Omental fat pad (tissue), 4 donors: ENCODE results near the gene TBC1D21. TPM values are rescaled to one million over a fixed set of nuclear protein-coding genes. Genes with fewer than 3 reads are reported as not detected.

Experiments used
- ATAC-seq: fragments of 150-250 bp; one replicate; pipeline ENCODE4 v1.9.1; 2016; ENCODE audit warnings: mild to moderate bottlenecking, moderate library complexity; ENCODE audit not compliant: low FRiP score
- DNase-seq: peaks from one replicate; pipeline ENCODE4 v3.0.0-alpha.2; 2019; ENCODE audit warnings: low spot score
- total RNA-seq, 4 donors: library from RNA; depleted of rRNA; stranded (reverse); fragments of >200 nt; gene quantifications; one replicate each; pipeline ENCODE4 v1.1.0, GENCODE V29; 2016
- TF ChIP-seq, protein P1 (sequence below), 3 donors: fragments of 450-650 bp; IDR thresholded peaks; one replicate each; pipeline ENCODE4 v1.5.1; 2016 to 2017; ENCODE audit warnings: antibody characterized with exemption in 3 of 3, mild to moderate bottlenecking in 3 of 3, moderate library complexity in 2 of 3

Gene TBC1D21
- total RNA-seq, 4 donors from 2014 or later = not detected

- TF ChIP-seq, protein P1, sequence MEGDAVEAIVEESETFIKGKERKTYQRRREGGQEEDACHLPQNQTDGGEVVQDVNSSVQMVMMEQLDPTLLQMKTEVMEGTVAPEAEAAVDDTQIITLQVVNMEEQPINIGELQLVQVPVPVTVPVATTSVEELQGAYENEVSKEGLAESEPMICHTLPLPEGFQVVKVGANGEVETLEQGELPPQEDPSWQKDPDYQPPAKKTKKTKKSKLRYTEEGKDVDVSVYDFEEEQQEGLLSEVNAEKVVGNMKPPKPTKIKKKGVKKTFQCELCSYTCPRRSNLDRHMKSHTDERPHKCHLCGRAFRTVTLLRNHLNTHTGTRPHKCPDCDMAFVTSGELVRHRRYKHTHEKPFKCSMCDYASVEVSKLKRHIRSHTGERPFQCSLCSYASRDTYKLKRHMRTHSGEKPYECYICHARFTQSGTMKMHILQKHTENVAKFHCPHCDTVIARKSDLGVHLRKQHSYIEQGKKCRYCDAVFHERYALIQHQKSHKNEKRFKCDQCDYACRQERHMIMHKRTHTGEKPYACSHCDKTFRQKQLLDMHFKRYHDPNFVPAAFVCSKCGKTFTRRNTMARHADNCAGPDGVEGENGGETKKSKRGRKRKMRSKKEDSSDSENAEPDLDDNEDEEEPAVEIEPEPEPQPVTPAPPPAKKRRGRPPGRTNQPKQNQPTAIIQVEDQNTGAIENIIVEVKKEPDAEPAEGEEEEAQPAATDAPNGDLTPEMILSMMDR (IDR thresholded peaks at IDR 0.05) = no peak
- ATAC-seq (no peak), DNase-seq (no peak)
These were observed 11.1 kb upstream of the TBC1D21 start for GRCh38 chr15:73862276-73862675.

DNA sequence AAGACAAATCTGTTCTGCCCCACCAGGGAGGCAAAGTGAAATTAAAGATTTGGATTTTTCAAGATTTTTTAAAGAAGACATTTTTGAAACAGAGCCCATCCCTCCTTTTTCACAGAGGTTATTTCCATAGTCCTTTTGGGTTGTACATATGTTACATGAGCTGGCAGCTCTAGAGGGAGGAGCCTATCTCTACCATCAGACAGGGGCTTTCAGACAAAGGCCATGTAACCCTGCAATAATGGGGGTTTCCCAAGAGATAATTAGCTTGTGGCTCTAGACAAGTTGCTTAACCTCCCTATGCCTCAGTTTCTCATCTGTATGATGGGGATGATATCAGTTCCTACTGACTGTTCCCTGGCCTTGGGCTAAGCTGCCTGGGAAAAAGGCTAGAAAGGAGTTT lies 8.0 kb upstream of the TBC1D21 start:
- ATAC-seq (no peak), DNase-seq (no peak)
- TF ChIP-seq, protein P1 (IDR thresholded peaks at IDR 0.05) = no peak

DNA sequence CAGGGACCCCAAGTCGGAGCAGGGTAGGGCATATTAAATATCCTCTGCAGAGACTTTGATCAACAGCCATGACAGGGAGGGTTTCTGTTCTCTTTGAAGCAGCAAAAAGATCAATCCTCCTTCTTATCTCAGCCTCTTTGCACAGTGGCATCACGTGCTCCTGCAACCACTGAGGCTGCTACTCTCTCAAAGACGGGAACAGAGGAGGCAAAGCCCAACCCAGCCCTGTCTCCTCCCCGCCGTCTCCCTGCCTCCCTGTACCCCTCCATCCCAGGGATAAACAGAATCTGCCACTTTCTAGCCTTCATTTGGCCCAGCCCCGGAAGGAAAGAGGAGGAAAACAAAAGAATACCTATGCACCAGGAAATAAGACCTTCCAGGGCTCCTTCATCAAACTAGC lies 7.5 kb upstream of the TBC1D21 start:
- TF ChIP-seq, protein P1 (IDR thresholded peaks at IDR 0.05) = no peak
- DNase-seq = no peak
- no peak for ATAC-seq

DNA sequence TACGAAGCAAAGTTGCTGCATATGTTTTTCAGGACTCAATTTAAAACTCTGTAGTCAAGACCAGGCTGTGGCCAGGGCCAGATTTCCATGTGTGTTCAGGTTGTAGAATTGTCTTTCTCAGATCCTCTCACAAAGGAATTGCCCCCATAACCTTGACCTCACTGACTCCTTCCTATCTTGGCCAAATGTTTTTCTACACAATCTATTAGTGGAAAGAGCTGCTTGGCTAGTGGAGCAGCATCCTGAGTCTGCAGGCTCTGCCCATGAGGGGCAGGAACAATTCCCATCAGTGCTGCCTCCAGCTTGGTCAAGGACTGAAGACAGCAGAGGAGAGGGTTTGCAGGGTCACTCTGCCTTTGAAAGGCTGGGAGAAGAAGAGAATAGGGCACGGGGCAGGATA lies 6.9 kb upstream of the TBC1D21 start:
- ATAC-seq (no peak), DNase-seq (no peak)
- TF ChIP-seq, protein P1 (IDR thresholded peaks at IDR 0.05) = no peak

DNA sequence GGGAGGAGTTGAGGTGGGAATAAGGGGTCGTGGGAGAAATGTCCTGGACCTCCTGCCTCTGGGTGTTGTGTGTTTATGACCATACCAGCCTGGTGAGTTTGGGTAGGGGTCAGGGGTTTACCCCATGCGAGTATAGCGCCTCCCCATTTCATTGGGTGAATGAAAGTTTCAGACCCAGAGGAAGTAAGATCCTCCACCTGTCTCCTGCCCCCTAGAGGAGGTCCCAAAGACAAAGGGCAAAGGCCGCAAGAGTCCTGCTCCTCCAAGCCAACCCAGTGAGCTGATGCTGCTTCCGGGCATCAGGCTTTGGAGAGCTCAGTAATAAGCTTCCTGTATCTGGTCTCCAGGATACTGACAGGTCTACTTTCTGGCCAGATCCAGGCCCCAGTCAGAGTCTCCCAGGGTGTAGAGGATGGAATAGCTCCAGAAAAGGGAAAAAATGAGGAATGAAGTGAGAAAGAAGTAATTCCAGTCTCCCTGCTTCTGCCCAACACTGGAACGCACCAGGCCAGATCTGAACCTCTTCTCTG lies 6.4 kb upstream of the TBC1D21 start:
- ATAC-seq = no peak
- DNase-seq = no peak
- TF ChIP-seq, protein P1 (IDR thresholded peaks at IDR 0.05) = no peak

DNA sequence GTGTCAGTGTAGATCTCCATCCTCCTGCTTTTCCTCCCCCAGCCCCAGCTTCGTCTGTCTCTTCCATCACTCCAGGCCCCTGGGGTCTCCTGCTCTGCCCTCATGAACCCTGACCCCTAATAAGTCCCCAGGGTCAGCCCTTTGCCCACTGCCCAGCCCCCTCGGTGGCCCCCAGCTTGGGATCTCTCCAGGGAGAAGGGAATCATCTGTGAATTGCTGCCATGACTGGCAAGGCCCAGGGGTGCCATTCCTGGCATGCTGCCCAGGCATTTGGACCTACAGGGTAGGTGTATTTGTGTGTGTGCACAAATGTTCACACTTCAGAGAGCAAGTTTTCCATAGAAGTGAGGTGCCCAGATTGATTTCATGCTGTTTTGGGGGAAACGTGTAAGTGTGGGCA lies 5.9 kb upstream of the TBC1D21 start:
- DNase-seq = no peak
- ATAC-seq = no peak
- TF ChIP-seq, protein P1 (IDR thresholded peaks at IDR 0.05) = no peak

- TF ChIP-seq, protein P1 (IDR thresholded peaks at IDR 0.05) = no peak
- no peak for DNase-seq
- no peak for ATAC-seq
These were observed 5.4 kb upstream of the TBC1D21 start for GRCh38 chr15:73867956-73868355.
